Measurements from ENCODE around the gene ZG16.

Gene ZG16

GRCh38 chr16:29821643-29822115, 43.6 kb downstream of the ZG16 start:
- DNase-seq (ENCODE audit: extremely low read depth, low read depth), result no peak
- TF ChIP-seq, protein P1, sequence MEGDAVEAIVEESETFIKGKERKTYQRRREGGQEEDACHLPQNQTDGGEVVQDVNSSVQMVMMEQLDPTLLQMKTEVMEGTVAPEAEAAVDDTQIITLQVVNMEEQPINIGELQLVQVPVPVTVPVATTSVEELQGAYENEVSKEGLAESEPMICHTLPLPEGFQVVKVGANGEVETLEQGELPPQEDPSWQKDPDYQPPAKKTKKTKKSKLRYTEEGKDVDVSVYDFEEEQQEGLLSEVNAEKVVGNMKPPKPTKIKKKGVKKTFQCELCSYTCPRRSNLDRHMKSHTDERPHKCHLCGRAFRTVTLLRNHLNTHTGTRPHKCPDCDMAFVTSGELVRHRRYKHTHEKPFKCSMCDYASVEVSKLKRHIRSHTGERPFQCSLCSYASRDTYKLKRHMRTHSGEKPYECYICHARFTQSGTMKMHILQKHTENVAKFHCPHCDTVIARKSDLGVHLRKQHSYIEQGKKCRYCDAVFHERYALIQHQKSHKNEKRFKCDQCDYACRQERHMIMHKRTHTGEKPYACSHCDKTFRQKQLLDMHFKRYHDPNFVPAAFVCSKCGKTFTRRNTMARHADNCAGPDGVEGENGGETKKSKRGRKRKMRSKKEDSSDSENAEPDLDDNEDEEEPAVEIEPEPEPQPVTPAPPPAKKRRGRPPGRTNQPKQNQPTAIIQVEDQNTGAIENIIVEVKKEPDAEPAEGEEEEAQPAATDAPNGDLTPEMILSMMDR (IDR thresholded peaks at IDR 0.05; ENCODE audit: low read depth, low read length), result no peak

- no peak for DNase-seq (ENCODE audit: extremely low read depth, low read depth)
- TF ChIP-seq, protein P1 (IDR thresholded peaks at IDR 0.05; ENCODE audit: low read depth, low read length), result no peak
These were observed 46.6 kb downstream of the ZG16 start for GRCh38 chr16:29824589-29825144.

GRCh38 chr16:29825145-29826044, 47.3 kb downstream of the ZG16 start:
- TF ChIP-seq, protein P1 (IDR thresholded peaks at IDR 0.05; ENCODE audit: low read depth, low read length), result no peak
- no peak for DNase-seq (ENCODE audit: extremely low read depth, low read depth)

DNA sequence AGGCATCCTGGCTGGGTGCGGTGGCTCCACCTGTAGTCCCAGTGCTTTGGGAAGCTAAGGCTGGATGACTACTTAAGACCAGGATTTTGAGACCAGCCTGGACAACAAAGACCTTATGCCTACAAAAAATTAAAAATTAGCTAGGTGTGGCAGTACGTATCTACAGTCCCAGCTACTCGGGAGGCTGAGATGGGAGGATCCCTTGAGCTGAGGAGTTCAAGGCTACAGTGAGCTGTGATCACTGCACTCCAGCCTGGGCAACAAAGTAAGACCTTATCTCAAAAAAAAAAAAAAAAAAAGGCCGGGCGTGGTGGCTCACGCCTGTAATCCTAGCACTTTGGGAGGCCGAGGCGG, 48.3 kb downstream of the ZG16 start:
- no peak for DNase-seq (ENCODE audit: extremely low read depth, low read depth)
- TF ChIP-seq, protein P1 (IDR thresholded peaks at IDR 0.05; ENCODE audit: low read depth, low read length), result no peak

GRCh38 chr16:29830774-29831173, 52.7 kb downstream of the ZG16 start:
- no peak for DNase-seq (ENCODE audit: extremely low read depth, low read depth)
- TF ChIP-seq, protein P1 (IDR thresholded peaks at IDR 0.05; ENCODE audit: low read depth, low read length), result no peak

DNA sequence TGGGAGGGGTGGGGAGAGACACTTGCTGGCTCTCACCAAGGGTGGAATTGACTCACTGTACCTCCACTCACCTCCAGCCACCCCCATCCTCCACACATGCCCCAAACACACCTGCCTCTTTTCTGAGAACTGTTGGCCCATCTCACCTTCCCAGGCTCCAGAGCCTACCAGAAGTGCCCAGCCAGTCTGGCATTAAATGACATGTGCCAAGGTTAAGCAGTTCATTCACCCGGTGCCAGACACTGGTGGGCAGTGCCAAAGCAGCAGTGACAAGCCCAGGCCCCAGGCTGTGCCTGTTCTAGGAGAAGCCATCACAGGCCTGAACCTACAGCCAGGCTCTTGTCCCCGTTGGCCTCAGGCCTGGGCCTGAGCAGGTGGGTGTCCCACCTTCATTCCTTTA, 53.4 kb downstream of the ZG16 start:
- no peak for DNase-seq (ENCODE audit: extremely low read depth, low read depth)
- TF ChIP-seq, protein P1 (IDR thresholded peaks at IDR 0.05; ENCODE audit: low read depth, low read length), result no peak

All from AG09319 (cell line).